ENCODE measurements around the gene BRSK2.
"Not testable (repeated sequence)": the region's sequence is repeated elsewhere in the genome, so short reads cannot be mapped to it uniquely, and the experiment has no call there.

Gene BRSK2

DNA sequence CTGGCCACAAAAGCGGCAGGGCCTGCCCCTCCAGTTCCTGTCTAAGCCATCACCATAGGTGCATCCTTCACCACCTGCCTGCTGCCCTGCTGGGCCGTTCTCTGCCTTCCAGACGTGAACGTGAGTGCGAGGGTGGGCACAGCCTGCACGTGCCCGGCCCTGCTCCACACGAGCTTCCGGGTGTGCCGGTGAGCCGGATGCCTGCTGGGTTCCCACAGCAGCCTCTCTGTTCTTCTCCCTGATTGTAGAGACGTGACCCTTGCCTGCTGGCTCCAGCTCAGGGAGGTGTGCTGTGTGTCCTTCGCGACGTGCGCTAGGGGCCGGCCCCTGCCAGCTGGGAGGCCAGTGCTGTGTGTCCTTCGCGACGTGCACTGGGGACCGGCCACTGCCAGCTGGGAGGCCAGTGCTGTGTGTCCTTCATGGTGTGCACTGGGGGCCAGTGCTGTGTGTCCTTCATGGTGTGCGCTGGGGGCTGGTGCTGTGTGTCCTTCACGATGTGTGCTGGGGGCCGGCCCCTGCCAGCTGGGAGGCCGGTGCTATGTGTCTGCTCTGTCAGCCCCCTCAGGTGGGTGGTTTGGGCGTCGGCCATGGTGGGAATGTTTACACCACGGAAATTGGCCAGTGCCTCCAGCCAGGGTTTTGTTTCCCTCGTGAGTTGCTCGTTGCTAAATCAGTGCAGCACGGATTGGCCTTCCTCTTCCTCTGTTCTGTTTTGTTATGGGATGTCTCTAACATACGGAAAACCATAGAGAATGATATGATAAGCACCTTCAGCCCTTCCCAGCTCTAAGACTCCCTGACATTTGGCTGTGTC lies 35.4 kb upstream of the BRSK2 start:
- no peak for DNase-seq

DNA sequence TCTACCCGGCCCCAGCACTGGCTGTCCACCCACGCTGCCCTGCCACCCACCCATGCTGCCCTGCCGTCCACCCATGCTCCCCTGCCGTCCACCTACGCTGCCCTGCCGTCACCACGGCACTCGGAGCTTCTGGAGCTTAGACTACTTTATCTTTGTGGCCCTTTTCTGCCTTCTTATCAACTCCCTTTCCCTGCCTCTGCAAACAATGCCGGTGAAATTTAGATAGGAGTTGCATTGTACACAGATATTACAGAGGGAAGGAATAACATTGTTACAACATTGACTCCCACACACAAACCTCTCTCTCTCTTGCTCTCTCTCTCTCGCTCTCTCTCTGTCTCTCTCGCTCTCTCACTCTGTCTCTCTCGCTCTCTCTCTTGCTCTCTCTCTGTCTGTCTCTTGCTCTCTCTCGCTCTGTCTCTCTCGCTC lies 33.7 kb upstream of the BRSK2 start:
- no peak for DNase-seq

DNA sequence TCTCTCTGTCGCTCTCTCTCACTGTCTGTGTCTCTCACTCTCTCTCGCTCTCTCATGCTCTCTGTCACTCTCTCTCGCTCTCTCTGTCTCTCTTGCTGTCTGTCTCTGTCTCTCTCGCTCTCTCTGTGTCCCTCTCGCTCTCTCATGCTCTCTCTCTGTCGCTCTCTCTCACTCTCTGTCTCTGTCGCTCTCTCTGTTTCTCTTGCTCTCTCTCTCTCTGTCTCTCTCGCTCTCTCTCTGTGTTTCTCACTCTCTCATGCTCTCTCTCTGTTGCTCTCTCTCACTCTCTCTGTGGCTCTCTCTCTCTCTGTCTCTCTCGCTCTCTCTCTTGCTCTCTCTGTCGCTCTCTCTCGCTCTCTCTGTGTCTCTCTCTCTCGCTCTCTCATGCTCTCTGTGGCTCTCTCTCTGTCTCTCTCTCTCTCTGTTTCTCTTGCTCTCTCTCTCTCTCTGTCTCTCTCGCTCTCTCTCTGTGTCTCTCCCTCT lies 33.2 kb upstream of the BRSK2 start:
- no peak for DNase-seq

DNA sequence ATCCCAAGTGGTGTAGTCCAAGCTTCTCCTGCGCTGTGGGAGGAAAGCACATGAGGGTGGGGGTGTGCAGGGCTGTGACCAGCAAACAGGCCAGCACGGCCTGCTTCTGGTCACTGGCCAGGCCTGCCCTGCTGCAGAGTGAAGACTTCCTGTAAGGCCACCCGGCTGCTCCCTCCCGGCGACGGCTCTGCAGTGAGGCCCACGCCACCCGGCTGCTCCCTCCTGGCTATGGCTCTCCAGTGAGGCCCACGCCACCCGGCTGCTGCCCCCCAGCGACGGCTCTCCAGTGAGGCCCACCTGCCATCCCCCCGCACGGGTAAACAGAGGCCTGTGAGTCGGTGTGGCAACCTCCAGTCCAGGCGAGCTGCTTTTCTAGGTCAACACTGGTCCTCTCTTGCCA lies 31.4 kb upstream of the BRSK2 start:
- no peak for DNase-seq

DNA sequence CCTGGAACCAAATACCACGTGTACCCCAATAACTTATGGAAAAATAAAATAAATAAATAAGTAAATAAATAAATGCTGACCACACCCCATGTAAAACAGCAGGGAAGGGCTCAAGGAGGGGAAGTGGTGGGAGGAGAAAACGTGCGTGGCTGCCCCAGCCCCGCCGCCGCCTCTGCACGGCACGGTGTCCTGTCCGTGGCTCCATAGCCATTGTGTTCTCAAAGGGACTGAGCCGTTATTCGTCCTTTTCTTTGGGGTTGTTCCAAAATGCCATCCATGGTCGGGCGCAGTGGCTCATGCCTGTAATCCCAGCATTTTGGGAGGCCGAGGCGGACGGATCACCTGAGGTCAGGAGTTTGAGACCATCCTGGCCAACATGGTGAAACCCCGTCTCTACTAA lies 30.8 kb upstream of the BRSK2 start:
- DNase-seq = not testable (repeated sequence)

DNA sequence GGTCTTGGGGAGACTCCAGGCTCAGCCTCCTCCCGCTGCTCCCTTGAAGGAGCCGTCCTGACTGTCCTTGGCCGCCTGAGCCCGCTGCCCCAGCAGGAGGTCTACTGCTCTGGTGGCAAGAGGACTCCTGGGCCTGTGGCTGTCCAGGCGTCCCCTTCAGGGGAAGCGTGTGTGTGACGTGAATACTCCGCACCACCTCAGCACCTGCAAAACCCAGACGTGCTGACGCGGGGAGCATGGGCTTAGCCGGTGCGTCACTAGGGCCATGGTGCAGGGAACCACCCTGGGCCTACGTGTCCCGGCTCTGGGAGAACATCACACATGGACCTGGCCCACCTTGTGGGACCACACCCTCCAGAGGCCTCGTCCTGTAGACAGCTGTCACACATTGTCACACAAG lies 30.2 kb upstream of the BRSK2 start:
- DNase-seq = no peak

DNA sequence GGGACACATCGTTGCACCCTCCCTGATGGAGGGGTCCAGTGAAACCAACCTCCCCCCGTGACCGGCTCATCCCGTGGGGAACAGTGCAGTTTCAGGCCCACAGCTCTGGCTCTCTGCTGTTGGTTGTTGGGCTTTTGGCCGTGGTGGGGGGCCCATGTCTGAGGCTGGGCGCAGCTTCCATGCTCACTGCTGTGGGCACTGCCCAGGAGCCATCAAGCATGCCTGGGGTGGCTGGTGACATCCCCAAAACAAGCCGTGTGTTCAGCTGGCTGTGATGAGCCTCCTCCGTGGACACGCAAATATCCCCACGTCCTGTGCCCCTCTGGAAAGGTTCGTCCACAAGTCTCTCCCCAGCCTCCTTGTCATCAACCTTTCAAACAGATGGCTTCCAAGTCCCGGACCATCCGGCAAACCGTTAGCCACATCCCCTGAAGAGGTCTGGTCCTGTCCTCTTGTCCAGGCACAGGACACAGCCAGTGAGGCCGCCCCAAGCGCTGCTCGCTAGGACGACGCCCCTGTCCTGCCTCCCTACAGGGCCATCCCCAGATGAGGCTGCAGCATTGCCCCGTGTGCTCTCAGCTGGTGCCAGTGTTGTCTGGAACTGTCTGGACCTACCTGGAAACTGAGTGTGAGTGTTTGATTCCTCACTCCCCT lies 29.4 kb upstream of the BRSK2 start:
- no peak for DNase-seq

DNA sequence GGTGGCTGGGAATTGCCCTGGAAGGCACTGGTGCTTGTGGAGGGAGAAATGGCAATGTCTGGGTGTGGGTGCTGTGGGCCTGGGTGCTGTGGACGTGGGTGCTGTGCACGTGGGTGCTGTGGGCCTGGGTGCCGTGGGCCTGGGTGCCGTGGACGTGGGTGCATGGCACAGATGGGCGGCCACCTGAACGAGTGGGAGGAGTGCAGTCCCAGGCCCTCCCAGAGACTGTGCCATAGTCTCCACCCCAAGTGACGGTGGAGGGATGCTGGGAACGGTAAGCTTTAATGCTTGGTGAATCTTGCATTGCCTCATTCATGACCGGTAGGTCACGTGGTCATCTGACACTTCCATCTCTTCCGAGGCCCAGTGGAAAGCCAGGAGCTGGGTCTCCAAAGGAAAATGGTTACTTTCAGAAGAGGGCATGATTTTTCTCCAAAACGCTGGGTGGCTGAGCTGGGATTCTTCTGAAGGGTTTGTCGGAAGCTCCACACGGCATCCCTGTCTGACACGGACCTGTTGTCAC lies 28.8 kb upstream of the BRSK2 start:
- no peak for DNase-seq

DNA sequence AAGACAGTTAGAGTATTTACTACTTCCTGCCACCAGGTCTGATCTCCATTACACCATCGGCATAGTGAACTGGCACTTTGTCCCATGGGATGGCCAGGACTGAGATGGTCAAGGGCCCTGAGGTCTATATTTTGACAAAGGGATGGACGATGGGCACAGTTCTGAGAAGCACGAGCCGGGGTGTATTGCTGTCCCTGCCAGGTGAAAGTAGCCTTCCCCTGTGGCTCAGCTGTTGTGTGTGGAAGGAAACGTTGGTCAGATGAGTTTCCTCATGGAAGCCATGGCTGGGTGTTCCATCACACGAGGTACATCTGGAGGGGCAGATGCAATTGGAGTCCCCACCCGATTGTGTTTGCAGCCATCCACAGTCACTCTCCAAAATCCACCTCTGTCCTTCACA lies 27.9 kb upstream of the BRSK2 start:
- DNase-seq = no peak

DNA sequence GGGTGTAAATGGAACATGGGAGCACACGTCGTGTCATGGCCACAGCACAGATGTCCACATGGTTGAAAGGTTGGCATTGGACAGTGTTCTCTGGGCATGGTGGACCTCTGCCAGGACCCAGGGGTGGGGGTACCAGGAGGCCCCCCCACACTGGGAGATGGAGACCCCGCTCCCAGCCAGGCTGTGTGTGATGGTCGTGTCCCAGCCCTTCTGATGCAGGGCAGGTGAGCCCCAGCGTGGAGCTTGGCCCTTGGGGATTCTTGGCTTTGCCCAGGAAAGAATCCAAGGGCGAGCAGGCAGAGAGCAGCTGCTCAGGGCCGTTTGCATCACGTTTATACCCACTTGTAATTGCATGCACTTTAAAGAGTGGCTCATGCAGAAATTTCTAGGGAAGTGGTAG lies 22.0 kb upstream of the BRSK2 start:
- DNase-seq = no peak

DNA sequence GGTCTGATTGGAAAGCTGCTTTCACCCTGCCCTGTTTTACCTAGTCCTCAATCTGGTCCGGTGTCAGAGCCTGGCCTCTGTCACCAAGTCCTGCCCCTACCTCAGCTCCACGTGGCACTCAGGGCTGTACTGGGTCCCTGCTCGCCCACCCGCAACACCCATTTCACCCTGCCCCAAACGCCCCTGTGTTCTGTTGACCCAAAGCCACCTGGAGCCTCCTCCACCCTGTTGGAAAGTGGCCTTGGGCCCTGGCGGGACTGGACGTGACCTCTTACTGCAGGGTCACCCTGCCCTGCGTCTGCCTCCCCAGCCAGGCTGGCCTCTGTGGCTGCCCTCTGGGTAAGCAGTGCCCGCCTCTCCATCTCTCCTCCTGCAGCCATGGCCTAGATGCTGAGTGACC lies 21.5 kb upstream of the BRSK2 start:
- DNase-seq = no peak

DNA sequence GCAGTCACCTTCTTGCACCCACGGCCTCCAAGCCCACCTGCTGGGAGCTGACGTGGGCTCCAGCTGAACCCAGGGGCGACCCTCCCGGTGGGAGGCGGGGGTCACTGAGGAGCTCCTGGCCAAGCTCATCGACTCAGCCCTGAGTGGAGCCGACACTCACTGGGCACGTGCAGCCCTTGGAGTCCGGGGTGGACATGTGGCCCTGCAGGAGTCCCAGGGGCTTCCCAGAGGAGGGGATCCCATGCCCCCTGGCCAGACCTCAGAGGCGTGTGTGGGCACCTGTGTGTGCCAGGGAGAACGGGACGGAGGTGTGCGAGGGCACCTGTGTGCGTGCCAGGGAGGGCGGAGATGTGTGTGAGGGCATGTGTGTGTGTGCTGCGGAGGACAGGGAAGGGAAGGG lies 20.8 kb upstream of the BRSK2 start:
- DNase-seq = no peak

DNA sequence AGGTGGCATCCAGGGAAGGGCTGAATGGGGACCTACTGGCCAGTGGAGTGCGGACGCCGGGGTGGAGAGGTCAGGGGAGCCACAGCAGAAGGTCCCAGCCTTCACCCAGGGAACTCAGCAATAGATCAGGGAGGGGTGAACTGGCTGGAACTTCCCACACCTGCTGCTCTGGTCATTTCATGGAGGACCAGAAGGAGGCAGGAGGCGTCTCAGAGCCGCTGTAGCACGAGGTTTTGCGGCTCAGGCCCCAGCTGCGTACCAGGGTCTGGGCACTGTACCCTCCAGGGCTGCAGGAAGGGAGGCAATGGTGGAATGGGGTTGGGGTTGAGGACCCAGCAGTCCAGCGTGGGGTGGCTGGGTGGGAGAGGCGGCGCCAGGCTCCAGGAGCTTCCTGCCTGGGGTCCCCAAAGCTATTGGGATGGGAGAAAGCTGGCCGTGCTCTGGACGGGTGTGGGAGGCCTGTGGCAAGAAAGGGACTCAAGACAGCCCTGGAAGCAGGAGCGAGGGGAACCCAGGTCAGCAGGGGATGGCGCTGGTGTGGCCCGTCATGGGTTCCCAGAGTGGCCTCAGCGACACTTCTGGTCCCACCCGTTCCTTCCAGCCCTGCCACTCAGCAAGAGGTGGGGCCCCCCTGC lies 20.2 kb upstream of the BRSK2 start:
- no peak for DNase-seq

DNA sequence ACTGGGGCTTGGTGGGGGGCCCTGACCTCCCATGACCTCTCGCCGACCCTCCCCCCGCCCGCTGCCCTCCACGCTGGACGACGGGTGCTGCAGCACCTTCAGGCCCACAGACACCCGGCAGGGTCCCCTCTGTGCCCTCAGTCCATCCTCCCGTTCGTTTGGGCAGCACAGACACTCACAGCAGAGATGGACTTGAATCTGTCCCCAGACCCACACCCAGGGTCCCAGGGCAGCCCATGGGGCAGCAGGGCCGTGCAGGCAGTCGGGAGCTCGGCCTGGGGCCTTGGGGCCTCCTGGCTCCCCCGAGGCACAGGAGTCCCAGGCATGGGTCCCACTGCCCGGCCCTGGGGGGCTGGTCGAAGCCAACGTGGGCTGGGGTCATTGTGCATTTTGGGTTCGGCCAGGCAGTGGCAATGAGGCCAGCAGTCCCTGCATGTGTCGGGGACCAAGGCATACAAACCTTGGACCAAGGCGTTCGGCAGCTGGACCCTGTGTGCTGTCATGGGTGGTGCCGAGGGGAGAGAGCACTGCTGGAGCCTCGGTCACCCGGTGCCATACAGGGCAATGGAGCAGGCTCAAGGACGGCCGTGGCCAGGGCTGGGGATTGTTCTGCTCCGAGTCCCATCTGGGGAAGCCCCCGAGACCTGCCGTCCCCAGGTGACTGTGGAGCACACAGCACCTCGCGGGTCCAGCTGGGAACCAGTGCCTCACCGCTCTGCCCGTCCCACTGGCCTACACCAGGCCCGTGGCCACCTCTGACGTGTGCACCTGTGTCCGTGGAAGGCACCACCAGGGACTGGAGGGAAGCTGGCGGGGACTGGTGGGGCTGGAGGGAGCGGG lies 19.3 kb upstream of the BRSK2 start:
- no peak for DNase-seq

DNA sequence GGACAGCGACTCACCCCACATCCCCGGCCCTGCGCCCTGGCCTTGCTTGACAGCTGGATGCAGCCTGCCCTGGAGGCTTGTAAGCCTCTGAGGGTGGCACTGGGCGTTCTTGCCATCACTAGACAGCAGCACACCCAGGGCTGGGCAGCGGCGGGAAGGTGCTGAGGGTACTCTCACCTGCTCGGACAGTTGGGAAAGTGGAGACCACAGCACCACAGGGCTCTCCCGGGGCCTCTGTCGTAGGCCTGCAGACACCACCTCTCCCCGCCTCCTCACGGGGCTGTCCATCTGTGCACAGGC lies 18.8 kb upstream of the BRSK2 start:
- DNase-seq = no peak

DNA sequence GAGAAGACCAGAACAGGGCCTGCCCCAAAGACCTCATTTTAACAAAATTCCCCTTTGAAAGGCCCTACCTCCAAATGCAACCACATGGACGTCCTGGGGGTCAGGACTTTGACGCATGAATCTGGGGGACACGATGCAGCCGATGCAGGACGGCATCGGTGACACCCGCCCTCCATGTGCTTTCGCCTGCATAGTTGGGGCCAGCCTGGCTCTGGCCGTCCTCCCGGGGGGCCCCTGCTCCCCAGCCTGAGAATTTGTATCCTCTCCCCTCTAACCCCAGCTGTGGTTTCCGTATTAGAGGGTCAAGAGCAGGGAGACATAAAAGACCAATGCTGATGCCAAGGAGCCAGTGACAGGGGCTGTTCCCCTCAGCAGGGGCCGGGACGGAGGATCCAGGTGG lies 18.4 kb upstream of the BRSK2 start:
- DNase-seq = no peak

DNA sequence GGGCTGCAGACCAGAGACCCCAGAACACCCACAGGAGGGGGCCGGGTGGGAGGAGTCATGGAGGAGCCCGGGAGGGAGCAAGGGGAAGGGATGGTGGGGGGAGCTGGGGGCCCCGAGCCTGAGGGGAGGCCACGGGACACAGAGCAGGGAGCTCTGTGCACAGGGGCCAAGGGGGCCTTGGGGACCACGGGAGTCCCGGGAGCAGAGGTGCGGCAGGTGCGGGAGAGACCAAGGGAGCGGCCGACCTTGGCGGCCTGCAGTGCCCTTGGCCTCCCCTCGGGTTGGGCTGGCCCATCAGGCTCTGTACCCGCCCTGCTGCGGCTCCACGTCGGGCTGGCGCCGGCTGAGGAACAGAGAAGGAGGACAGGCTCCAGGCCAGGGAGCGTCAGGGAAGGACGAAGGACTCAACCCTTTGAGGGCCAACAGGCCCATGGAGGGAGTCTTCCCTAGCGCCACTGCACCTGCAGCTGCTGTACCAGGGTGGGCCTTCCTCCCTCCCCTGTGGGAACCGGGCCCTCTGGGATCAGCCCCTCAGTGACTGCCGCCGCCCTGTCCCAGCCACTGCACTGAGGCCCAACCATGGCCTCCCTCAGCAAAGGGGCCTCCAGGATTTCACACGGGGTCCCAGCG lies 17.8 kb upstream of the BRSK2 start:
- DNase-seq = no peak

DNA sequence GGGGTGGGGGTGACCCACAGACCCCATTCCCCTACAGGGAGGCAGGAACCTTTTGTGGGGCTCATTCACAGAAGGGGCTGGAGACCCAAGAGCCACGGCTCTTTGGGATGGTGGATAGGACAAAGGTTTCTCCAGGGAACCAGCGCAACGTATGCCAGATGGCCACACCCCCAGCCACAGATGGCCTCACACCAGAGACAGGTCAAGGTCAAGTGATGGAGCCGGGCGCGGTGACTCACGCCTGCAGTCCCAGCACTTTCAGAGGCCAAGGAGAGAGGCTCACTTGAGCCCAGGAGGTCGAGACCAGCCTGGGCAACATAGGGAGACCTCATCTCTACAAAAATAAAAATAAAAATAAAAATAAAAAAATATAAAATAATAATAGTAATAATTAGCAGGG lies 17.1 kb upstream of the BRSK2 start:
- DNase-seq = no peak

DNA sequence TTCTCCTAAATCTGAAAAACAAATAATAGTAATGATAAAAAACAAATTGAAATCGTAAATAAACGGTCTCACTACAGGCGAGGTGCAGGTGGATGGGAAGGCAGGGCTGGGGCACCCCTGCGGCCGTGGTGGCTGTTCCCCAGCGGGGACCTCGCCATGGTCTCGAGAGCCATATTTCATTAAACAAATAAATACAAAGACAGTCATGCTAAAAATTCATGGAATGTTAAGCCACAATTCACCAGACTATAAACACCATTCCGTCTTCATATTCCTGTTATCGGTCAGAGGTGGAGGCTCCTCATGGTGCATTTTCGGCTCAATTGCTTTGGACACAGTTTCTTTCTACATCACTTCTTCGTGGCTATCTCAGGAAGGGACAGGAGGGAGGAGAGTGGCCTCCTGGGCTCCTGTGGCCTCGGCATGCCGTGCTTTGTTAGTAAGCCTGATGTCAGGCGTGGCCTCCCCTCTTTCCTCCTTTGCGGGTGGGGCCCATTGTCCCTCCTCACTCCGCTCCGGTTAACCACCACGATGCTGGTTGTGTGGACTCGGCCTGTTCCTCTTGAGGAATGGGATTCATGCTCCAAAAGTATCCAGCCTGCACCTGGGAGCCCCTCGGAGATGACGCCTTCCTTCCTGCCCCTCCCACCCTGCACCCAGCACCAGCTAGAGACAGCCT lies 16.1 kb upstream of the BRSK2 start:
- DNase-seq = no peak

DNA sequence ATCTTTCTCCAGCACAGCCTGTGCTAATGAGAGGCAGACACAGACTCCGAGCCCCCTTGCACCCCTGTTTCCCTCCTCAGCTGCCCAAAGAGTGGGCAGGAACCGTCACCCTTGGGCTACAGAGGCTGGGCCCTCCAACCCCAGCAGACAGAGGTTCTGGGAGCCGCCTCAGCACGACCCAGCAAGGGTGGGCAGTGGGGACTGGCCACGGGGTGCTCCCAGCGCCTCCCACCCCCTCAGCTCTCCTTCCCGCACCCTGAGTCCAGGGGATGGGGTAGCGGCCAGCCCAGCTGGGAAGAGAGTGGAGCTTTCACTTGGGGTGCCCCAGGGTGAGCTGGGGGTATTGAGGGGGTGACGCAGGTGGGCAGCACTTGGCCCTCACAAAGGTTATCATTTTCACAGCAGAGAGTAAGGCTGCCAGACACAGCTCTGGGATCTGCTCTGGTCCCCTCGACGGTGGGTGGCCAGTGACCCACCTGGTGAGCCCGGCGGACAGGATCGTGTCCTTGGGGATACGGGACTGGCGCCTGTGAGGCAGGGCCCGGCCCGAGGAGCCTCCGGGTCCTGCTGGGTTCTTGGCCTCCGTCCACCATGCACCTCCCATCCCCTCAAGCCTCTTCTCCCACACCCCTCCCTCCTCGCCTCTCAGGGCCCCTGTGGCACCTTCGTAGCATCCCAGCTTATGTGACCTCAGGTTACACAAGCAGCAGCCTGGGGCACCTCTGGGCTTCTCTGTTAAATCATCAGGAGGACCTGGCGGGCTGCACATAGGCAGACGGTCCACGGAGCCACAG lies 14.4 kb upstream of the BRSK2 start:
- no peak for DNase-seq

Measured in amygdala (tissue), 56 donors.